Gastroesophageal sphincter (tissue), 3 donors: Measurements from ENCODE around the gene MSANTD1.

Source experiments
- CTCF ChIP-seq, 4 experiments: fragments of 200-600 bp in 2 of 4; fragments of 450-650 bp in 2 of 4; sonication (generic) in 1 of 4; IDR thresholded peaks; one replicate each; pipeline ENCODE4 v1.5.1; 2017 to 2019; ENCODE audit warnings: antibody characterized with exemption in 4 of 4, mild to moderate bottlenecking in 2 of 4, moderate library complexity in 2 of 4
- EP300 ChIP-seq: sonication (generic); formaldehyde crosslinking; IDR thresholded peaks from one replicate; pipeline ENCODE4 v1.6.1; 2017; ENCODE audit warnings: antibody characterized with exemption, mild to moderate bottlenecking
- POLR2A ChIP-seq, 2 donors: fragments of 450-650 bp; IDR thresholded peaks; one replicate each; pipeline ENCODE4 v1.6.1; 2017; ENCODE audit warnings: antibody characterized with exemption in 2 of 2, mild to moderate bottlenecking in 2 of 2, moderate library complexity in 1 of 2

GRCh38 chr4:3248811-3249661 is at the start of gene MSANTD1:
- no peak for TF ChIP-seq CTCF (IDR thresholded peaks at IDR 0.05)
- TF ChIP-seq EP300 = no peak
- TF ChIP-seq POLR2A (IDR thresholded peaks at IDR 0.05) = no peak
